CD8-positive, alpha-beta memory T cell (primary cell): ENCODE results near the gene ZNF91. TPM values are rescaled to one million over a fixed set of nuclear protein-coding genes. Genes with fewer than 3 reads are reported as not detected.

Source experiments
- CTCF ChIA-PET: fragments of 350-600 bp; sonication (Branson Sonifier 250); formaldehyde crosslinking; loops from one replicate; lab custom pipeline; 2021; ENCODE audit warnings: antibody characterized with exemption; lab: Charles Lee
- POLR2A ChIA-PET: fragments of 350-600 bp; sonication (Branson Sonifier 250); formaldehyde crosslinking; loops from one replicate; lab custom pipeline; 2021; ENCODE audit warnings: antibody characterized with exemption; lab: Charles Lee
- DNase-seq, 5 donors: peaks; one replicate each; pipeline versions ENCODE4 v3.0.0 to v3.0.0-alpha.2; 2020 to 2022; ENCODE audit warnings: mixed read lengths in 1 of 5
- H3K27ac ChIP-seq: one replicate; pipeline ENCODE4 v1.7.0; 2013; ENCODE audit warnings: low read depth, mild to moderate bottlenecking, low read length, moderate library complexity
- H3K27me3 ChIP-seq: 2 replicates; pipeline ENCODE4 v1.7.0; 2013; ENCODE audit warnings: low read length, mild to moderate bottlenecking; ENCODE audit not compliant: insufficient read depth, poor library complexity, severe bottlenecking
- H3K36me3 ChIP-seq: 2 replicates; pipeline ENCODE4 v1.7.0; 2013; ENCODE audit warnings: mild to moderate bottlenecking, low read length, moderate library complexity; ENCODE audit not compliant: insufficient read depth
- H3K4me1 ChIP-seq: 2 replicates; pipeline ENCODE4 v1.7.0; 2013; ENCODE audit warnings: mild to moderate bottlenecking, low read length, moderate library complexity; ENCODE audit not compliant: insufficient read depth
- H3K4me3 ChIP-seq: 2 replicates; pipeline ENCODE4 v1.7.0; 2013; ENCODE audit warnings: mild to moderate bottlenecking, low read length
- H3K9me3 ChIP-seq: 2 replicates; pipeline ENCODE4 v1.7.0; 2013; ENCODE audit warnings: mild to moderate bottlenecking, low read length
- H3K27ac Mint-ChIP-seq, 8 donors: one replicate each; pipeline ENCODE4 v1.8.0; 2020 to 2021; ENCODE audit warnings: mixed read lengths in 8 of 8, mild to moderate bottlenecking in 6 of 8, inconsistent platforms in 3 of 8, moderate library complexity in 3 of 8
- H3K27me3 Mint-ChIP-seq, 2 donors: one replicate each; pipeline ENCODE4 v1.8.0; 2020 to 2021; ENCODE audit warnings: mixed read lengths in 2 of 2, mild to moderate bottlenecking in 1 of 2, moderate library complexity in 1 of 2
- H3K36me3 Mint-ChIP-seq, 3 donors: one replicate each; pipeline ENCODE4 v1.8.0; 2020 to 2021; ENCODE audit warnings: mixed read lengths in 3 of 3, inconsistent platforms in 1 of 3, mild to moderate bottlenecking in 1 of 3
- H3K4me1 Mint-ChIP-seq, 3 donors: one replicate each; pipeline ENCODE4 v1.8.0; 2020 to 2021; ENCODE audit warnings: mixed read lengths in 3 of 3, inconsistent platforms in 1 of 3, mild to moderate bottlenecking in 1 of 3
- H3K4me3 Mint-ChIP-seq, 7 donors: one replicate each; pipeline ENCODE4 v1.8.0; 2020 to 2021; ENCODE audit warnings: mixed read lengths in 7 of 7, mild to moderate bottlenecking in 6 of 7, moderate library complexity in 4 of 7, inconsistent platforms in 2 of 7
- H3K9me3 Mint-ChIP-seq, 5 donors: one replicate each; pipeline ENCODE4 v1.8.0; 2020 to 2022; ENCODE audit warnings: mixed read lengths in 5 of 5, mild to moderate bottlenecking in 3 of 5, moderate library complexity in 2 of 5, inconsistent platforms in 1 of 5
- polyA plus RNA-seq: library from polyadenylated mRNA; unstranded; fragments of 300-500 nt; fragmentation: Illumina TruSeq; gene quantifications from one replicate; pipeline ENCODE4 v1.2.3, GENCODE V29; 2021
- total RNA-seq, 2 experiments: library from RNA; stranded (reverse); gene quantifications; one replicate each; pipeline ENCODE4 v1.2.3, GENCODE V29; 2021

Gene ZNF91
- 10 to 100 TPM; 27.6 to 31.3 TPM for total RNA-seq
- 48.1 TPM for polyA plus RNA-seq

- peak within 1 kb of the TSS; percentile 97 to 100 (median 98) for H3K27ac Mint-ChIP-seq
- H3K4me1 Mint-ChIP-seq, result peaks cover 37 to 43% (median 37%) of the 10 kb centered on the region in 3 donors
- peak within 1 kb of the TSS; percentile 94 for H3K27ac ChIP-seq
- H3K27me3 Mint-ChIP-seq, result peaks cover 0 to 2% of the 10 kb centered on the region in 2 donors
- CTCF ChIA-PET, result interaction anchor here (0.9 to 2.2 kb wide), 5 partner anchors 10 to 363 kb away, joined by 3 to 7 read pairs (median 4); partner anchors contain the start of gene ZNF675
- H3K9me3 Mint-ChIP-seq, result no peaks in the 10 kb centered on the region
- peak; percentile 88 to 95 (median 92) for DNase-seq
- peak within 1 kb of the TSS; percentile 92 for H3K4me3 ChIP-seq
- peaks cover 0 to 31% (median 8%) of the 10 kb centered on the region in 3 donors for H3K36me3 Mint-ChIP-seq
- POLR2A ChIA-PET, result interaction anchor here (0.6 to 2.2 kb wide), 8 partner anchors 19 to 1343 kb away, joined by 3 to 25 read pairs (median 6); partner anchors contain the start of genes ZNF257, ZNF675, ZNF681 and ZNF724
- H3K27me3 ChIP-seq, result no peaks in the 10 kb centered on the region
- H3K9me3 ChIP-seq, result no peaks in the 10 kb centered on the region
- H3K36me3 ChIP-seq, result no peaks in the 10 kb centered on the region
- peaks cover 24% of the 10 kb centered on the region for H3K4me1 ChIP-seq
- peak within 1 kb of the TSS; percentile 98 to 100 (median 99) for H3K4me3 Mint-ChIP-seq
These were observed at the start of gene ZNF91 for GRCh38 chr19:23395041-23395721. Gene ZNF91 (minus strand): TSS chr19:23395471. CDS start chr19:23395354, 117 bp downstream.

- ChIA-PET CTCF (no interaction called here), POLR2A (no interaction called here)
- DNase-seq, result no peak
- Mint-ChIP-seq H3K36me3 (peaks cover 1 to 8% (median 2%) of the 10 kb centered on the region in 3 donors), H3K4me1 (no peaks in the 10 kb centered on the region), H3K27me3 (peaks cover 0 to 9% of the 10 kb centered on the region in 2 donors), H3K4me3 (no peak overlapping the region), H3K27ac (no peak overlapping the region), H3K9me3 (peaks cover 24 to 37% (median 34%) of the 10 kb centered on the region in 5 donors)
- no peaks in the 10 kb centered on the region for H3K4me1 ChIP-seq
- no peak overlapping the region for H3K27ac ChIP-seq
- H3K4me3 ChIP-seq, result no peak overlapping the region
- no peaks in the 10 kb centered on the region for H3K36me3 ChIP-seq
- H3K27me3 ChIP-seq, result no peaks in the 10 kb centered on the region
- H3K9me3 ChIP-seq, result no peaks in the 10 kb centered on the region
These were observed 45.5 kb upstream of the ZNF91 start for GRCh38 chr19:23440791-23441190.

- CTCF ChIA-PET, result no interaction called here
These were observed 44.9 kb upstream of the ZNF91 start for GRCh38 chr19:23440207-23440606.

GRCh38 chr19:23439623-23440022, 44.4 kb upstream of the ZNF91 start:
- Histone ChIP-seq H3K4me1 (no peaks in the 10 kb centered on the region), H3K27me3 (no peaks in the 10 kb centered on the region), H3K27ac (no peak overlapping the region), H3K36me3 (no peaks in the 10 kb centered on the region), H3K9me3 (no peaks in the 10 kb centered on the region), H3K4me3 (no peak overlapping the region)
- Mint-ChIP-seq H3K27ac (no peak overlapping the region), H3K27me3 (peaks cover 0 to 9% of the 10 kb centered on the region in 2 donors), H3K4me1 (no peaks in the 10 kb centered on the region), H3K9me3 (peaks cover 24 to 40% (median 37%) of the 10 kb centered on the region in 5 donors), H3K4me3 (no peak overlapping the region), H3K36me3 (peaks cover 1 to 8% (median 2%) of the 10 kb centered on the region in 3 donors)
- ChIA-PET POLR2A (no interaction called here), CTCF (no interaction called here)
- no peak for DNase-seq

More at GRCh38 chr19:23440207-23440606, 44.9 kb upstream of the ZNF91 start:
- no peak for DNase-seq
- POLR2A ChIA-PET, result no interaction called here
- H3K27me3 ChIP-seq, result no peaks in the 10 kb centered on the region
- no peaks in the 10 kb centered on the region for H3K36me3 ChIP-seq
- no peak overlapping the region for H3K4me3 ChIP-seq
- Mint-ChIP-seq H3K36me3 (peaks cover 1 to 8% (median 2%) of the 10 kb centered on the region in 3 donors), H3K27ac (no peak overlapping the region), H3K27me3 (peaks cover 0 to 9% of the 10 kb centered on the region in 2 donors), H3K9me3 (peaks cover 24 to 38% (median 34%) of the 10 kb centered on the region in 5 donors), H3K4me1 (no peaks in the 10 kb centered on the region), H3K4me3 (no peak overlapping the region)
- H3K4me1 ChIP-seq, result no peaks in the 10 kb centered on the region
- H3K27ac ChIP-seq, result no peak overlapping the region
- no peaks in the 10 kb centered on the region for H3K9me3 ChIP-seq

GRCh38 chr19:23437901-23438300, 42.6 kb upstream of the ZNF91 start:
- no peaks in the 10 kb centered on the region for H3K9me3 ChIP-seq
- Mint-ChIP-seq H3K4me3 (no peak overlapping the region), H3K9me3 (peaks cover 27 to 47% (median 45%) of the 10 kb centered on the region in 5 donors), H3K36me3 (peaks cover 1 to 8% (median 2%) of the 10 kb centered on the region in 3 donors), H3K27me3 (peaks cover 0 to 9% of the 10 kb centered on the region in 2 donors), H3K4me1 (no peaks in the 10 kb centered on the region), H3K27ac (no peak overlapping the region)
- no peaks in the 10 kb centered on the region for H3K4me1 ChIP-seq
- no peak overlapping the region for H3K27ac ChIP-seq
- no peaks in the 10 kb centered on the region for H3K27me3 ChIP-seq
- CTCF ChIA-PET, result no interaction called here
- H3K4me3 ChIP-seq, result no peak overlapping the region
- POLR2A ChIA-PET, result no interaction called here
- DNase-seq, result no peak
- H3K36me3 ChIP-seq, result no peaks in the 10 kb centered on the region

GRCh38 chr19:23436944-23437343, 41.7 kb upstream of the ZNF91 start:
- H3K9me3 Mint-ChIP-seq, result peaks cover 25 to 48% (median 45%) of the 10 kb centered on the region in 5 donors
- Histone ChIP-seq H3K4me3 (no peak overlapping the region), H3K36me3 (no peaks in the 10 kb centered on the region), H3K27me3 (no peaks in the 10 kb centered on the region), H3K9me3 (no peaks in the 10 kb centered on the region), H3K4me1 (no peaks in the 10 kb centered on the region), H3K27ac (no peak overlapping the region)
- CTCF ChIA-PET, result interaction anchor here (0.7 kb wide), 1 partner anchor 401 kb away, joined by 3 read pairs; no protein-coding TSS in a partner anchor
- H3K27me3 Mint-ChIP-seq, result peaks cover 0 to 9% of the 10 kb centered on the region in 2 donors
- no peak overlapping the region for H3K27ac Mint-ChIP-seq
- POLR2A ChIA-PET, result no interaction called here
- no peak for DNase-seq
- H3K4me1 Mint-ChIP-seq, result no peaks in the 10 kb centered on the region
- peaks cover 1 to 5% (median 2%) of the 10 kb centered on the region in 3 donors for H3K36me3 Mint-ChIP-seq
- H3K4me3 Mint-ChIP-seq, result no peak overlapping the region

GRCh38 chr19:23436318-23436717, 41.0 kb upstream of the ZNF91 start:
- CTCF ChIA-PET, result no interaction called here
- no peak for DNase-seq

GRCh38 chr19:23420824-23421223, 25.6 kb upstream of the ZNF91 start:
- Mint-ChIP-seq H3K9me3 (peaks cover 0 to 12% (median 0%) of the 10 kb centered on the region in 5 donors), H3K4me3 (no peak overlapping the region), H3K27ac (no peak overlapping the region), H3K4me1 (peaks cover 2 to 4% (median 3%) of the 10 kb centered on the region in 3 donors), H3K27me3 (peaks cover 6 to 15% of the 10 kb centered on the region in 2 donors), H3K36me3 (peaks cover 0 to 8% (median 0%) of the 10 kb centered on the region in 3 donors)
- H3K27me3 ChIP-seq, result no peaks in the 10 kb centered on the region
- ChIA-PET POLR2A (no interaction called here), CTCF (no interaction called here)
- no peaks in the 10 kb centered on the region for H3K9me3 ChIP-seq
- no peak overlapping the region for H3K4me3 ChIP-seq
- H3K4me1 ChIP-seq, result peaks cover 3% of the 10 kb centered on the region
- H3K36me3 ChIP-seq, result no peaks in the 10 kb centered on the region
- DNase-seq, result no peak
- H3K27ac ChIP-seq, result no peak overlapping the region

More at GRCh38 chr19:23436318-23436717, 41.0 kb upstream of the ZNF91 start:
- Histone ChIP-seq H3K27ac (no peak overlapping the region), H3K9me3 (no peaks in the 10 kb centered on the region), H3K27me3 (no peaks in the 10 kb centered on the region), H3K36me3 (no peaks in the 10 kb centered on the region), H3K4me1 (no peaks in the 10 kb centered on the region), H3K4me3 (no peak overlapping the region)
- POLR2A ChIA-PET, result no interaction called here
- Mint-ChIP-seq H3K9me3 (peaks cover 25 to 48% (median 42%) of the 10 kb centered on the region in 5 donors), H3K4me3 (no peak overlapping the region), H3K36me3 (peaks cover 1 to 5% (median 2%) of the 10 kb centered on the region in 3 donors), H3K27ac (no peak overlapping the region), H3K4me1 (no peaks in the 10 kb centered on the region), H3K27me3 (peaks cover 0 to 9% of the 10 kb centered on the region in 2 donors)
